ENCODE results near the gene PDX1. TPM values are rescaled to one million over a fixed set of nuclear protein-coding genes. Genes with fewer than 3 reads are reported as not detected.

PDX1 gene
- total RNA-seq, 1 experiment from 2014 or later = 1.7 TPM

DNA sequence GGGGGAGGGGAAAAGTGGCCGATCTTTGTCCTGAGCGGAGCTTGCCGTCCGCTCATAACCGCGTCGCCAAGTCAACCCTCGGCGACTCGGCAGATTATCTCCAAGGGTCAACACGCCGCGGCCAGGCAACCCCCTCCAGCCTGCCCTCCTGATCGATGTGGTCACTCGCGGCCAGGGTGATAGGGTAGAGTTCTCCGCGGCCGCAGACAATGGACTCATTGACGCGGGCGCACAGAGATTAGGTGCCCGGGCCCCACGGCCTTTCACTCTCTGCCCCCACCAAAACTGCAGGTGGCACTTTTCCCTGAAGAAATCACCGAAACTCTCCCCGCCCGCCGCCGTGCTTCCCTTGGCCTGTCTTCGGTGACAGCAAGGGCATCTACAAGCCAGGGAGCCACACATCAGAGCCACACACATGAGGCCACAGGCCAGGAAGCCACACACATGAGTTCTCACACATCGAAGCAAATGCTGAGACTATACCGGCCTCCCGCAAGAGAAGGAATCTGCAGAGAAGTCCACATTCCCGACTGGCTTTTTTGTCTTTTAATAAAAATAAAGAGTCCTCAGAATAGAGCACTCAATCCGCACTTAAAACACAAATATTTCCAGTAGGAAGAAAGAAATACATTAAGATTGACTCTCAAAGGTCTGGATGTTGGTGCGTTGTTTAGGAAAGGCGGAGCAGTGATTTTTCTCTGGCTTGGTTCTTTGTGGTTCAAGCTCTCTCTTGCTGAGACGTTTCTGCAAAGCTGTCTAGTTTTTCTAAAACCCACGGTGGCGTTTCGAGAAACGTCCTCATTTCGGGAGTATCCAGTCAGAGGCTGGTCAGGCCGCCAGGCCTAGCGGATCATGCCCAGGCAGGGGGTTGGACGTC lies 1.5 kb upstream of the PDX1 start:
- H3K4me3 ChIP-seq (replicated peaks in 1 of 2; ENCODE audit: low read depth in 1 of 2, low read length in 2 of 2) = no peak overlapping the region
- peaks cover 10 to 31% of the 10 kb centered on the region in 2 experiments for H3K4me1 ChIP-seq (ENCODE audit: control insufficient read depth in 1 of 2, insufficient read depth in 2 of 2, low read length in 2 of 2)
- H3K27ac ChIP-seq (ENCODE audit: low read depth, low read length) = no peak overlapping the region
- no peaks in the 10 kb centered on the region for H3K9me3 ChIP-seq (ENCODE audit: control insufficient read depth in 1 of 2, insufficient read depth in 1 of 2, low read depth in 1 of 2, low read length in 2 of 2)
- H3K4me2 ChIP-seq (ENCODE audit: low read length) = no peak overlapping the region
- H4K20me1 ChIP-seq (ENCODE audit: insufficient read depth) = no peaks in the 10 kb centered on the region
- RAD21 ChIA-PET (ENCODE audit: low non-redundant PET in 1 of 2, low total read pairs in 2 of 2, uncharacterized antibody in 2 of 2, unreplicated experiment in 2 of 2) = no interaction called here
- H3K9me2 ChIP-seq (ENCODE audit: insufficient read depth) = no peaks in the 10 kb centered on the region
- CTCF ChIA-PET = no interaction called here
- no peak overlapping the region for H3K9ac ChIP-seq (ENCODE audit: low read length)
- no peaks in the 10 kb centered on the region for H3K36me3 ChIP-seq (ENCODE audit: control insufficient read depth in 1 of 2, insufficient read depth in 2 of 2, low read length in 2 of 2)
- H3K27me3 ChIP-seq (ENCODE audit: insufficient read depth, low read length) = no peaks in the 10 kb centered on the region
- H2AFZ ChIP-seq (ENCODE audit: low read depth, low read length, poor library complexity, severe bottlenecking) = no peak overlapping the region
- no TSS peak for BruUV-seq (replicated peaks)
- H3K79me2 ChIP-seq (ENCODE audit: insufficient read depth, low read length) = no peaks in the 10 kb centered on the region
- intact Hi-C loops (cut with micrococcal nuclease) = no loop called here
- no peak for ATAC-seq
- POLR2A ChIA-PET = no interaction called here
- TF ChIP-seq, protein P1, sequence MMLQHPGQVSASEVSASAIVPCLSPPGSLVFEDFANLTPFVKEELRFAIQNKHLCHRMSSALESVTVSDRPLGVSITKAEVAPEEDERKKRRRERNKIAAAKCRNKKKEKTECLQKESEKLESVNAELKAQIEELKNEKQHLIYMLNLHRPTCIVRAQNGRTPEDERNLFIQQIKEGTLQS (IDR thresholded peaks at IDR 0.05) = no peak
- TF ChIP-seq ELF1 (IDR thresholded peaks at IDR 0.05; ENCODE audit: borderline replicate concordance, low read depth) (no peak), POLR2AphosphoS5 (IDR thresholded peaks at IDR 0.05; ENCODE audit: low read depth, low read length) (no peak), EZH2phosphoT487 (IDR thresholded peaks at IDR 0.05; ENCODE audit: borderline replicate concordance) (no peak), EZH2 (IDR thresholded peaks at IDR 0.05) (no peak), SIN3A (IDR thresholded peaks at IDR 0.05; ENCODE audit: low read depth) (no peak), EGR1 (IDR thresholded peaks at IDR 0.05; ENCODE audit: low read depth) (no peak), FOSL1 (IDR thresholded peaks at IDR 0.05; ENCODE audit: low read depth) (no peak), JUND (IDR thresholded peaks at IDR 0.05) (no peak)
- TF ChIP-seq, protein P2, sequence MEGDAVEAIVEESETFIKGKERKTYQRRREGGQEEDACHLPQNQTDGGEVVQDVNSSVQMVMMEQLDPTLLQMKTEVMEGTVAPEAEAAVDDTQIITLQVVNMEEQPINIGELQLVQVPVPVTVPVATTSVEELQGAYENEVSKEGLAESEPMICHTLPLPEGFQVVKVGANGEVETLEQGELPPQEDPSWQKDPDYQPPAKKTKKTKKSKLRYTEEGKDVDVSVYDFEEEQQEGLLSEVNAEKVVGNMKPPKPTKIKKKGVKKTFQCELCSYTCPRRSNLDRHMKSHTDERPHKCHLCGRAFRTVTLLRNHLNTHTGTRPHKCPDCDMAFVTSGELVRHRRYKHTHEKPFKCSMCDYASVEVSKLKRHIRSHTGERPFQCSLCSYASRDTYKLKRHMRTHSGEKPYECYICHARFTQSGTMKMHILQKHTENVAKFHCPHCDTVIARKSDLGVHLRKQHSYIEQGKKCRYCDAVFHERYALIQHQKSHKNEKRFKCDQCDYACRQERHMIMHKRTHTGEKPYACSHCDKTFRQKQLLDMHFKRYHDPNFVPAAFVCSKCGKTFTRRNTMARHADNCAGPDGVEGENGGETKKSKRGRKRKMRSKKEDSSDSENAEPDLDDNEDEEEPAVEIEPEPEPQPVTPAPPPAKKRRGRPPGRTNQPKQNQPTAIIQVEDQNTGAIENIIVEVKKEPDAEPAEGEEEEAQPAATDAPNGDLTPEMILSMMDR (IDR thresholded peaks at IDR 0.05 in 2 of 3, conservative IDR thresholded peaks at IDR 0.05 in 1 of 3; ENCODE audit: borderline replicate concordance in 1 of 3, insufficient read depth in 1 of 3, low read depth in 2 of 3, low read length in 2 of 3) = no peak
- DNase-seq (ENCODE audit: low read depth, low spot score) = no peak

All from HCT116 (cell line).